H9 (cell line): ENCODE results near the gene CDH18. TPM values are rescaled to one million over a fixed set of nuclear protein-coding genes. Genes with fewer than 3 reads are reported as not detected.

ENCODE experiments used
- DNase-seq: peaks from one replicate; pipeline ENCODE4 v3.0.0-alpha.2; 2017
- H2AFZ ChIP-seq: one replicate; pipeline ENCODE4 v1.6.1; 2013; ENCODE audit warnings: mild to moderate bottlenecking, low read length, control low read depth, moderate library complexity
- H2AK5ac ChIP-seq: 2 replicates; pipeline ENCODE4 v1.6.1; 2013; ENCODE audit warnings: low read length, control low read depth, mixed read lengths; ENCODE audit not compliant: insufficient read length
- H2BK120ac ChIP-seq: one replicate; pipeline ENCODE4 v1.6.1; 2013; ENCODE audit warnings: low read depth, mild to moderate bottlenecking, low read length, control low read depth, inconsistent platforms; ENCODE audit not compliant: poor library complexity, severe bottlenecking
- H2BK12ac ChIP-seq: 2 replicates; pipeline ENCODE4 v1.6.1; 2013; ENCODE audit warnings: low read length, control low read depth, mixed read lengths, low read depth; ENCODE audit not compliant: insufficient read length
- H2BK15ac ChIP-seq: 2 replicates; pipeline ENCODE4 v1.6.1; 2013; ENCODE audit warnings: low read depth, low read length, control low read depth
- H2BK20ac ChIP-seq: one replicate; pipeline ENCODE4 v1.6.1; 2013; ENCODE audit warnings: low read depth, mild to moderate bottlenecking, low read length, control low read depth, inconsistent platforms; ENCODE audit not compliant: poor library complexity, severe bottlenecking
- H2BK5ac ChIP-seq: 2 replicates; pipeline ENCODE4 v1.6.1; 2013; ENCODE audit warnings: low read length, control low read depth, mixed read lengths; ENCODE audit not compliant: insufficient read length
- H3K14ac ChIP-seq: 2 replicates; pipeline ENCODE4 v1.6.1; 2013; ENCODE audit warnings: low read length, control low read depth; ENCODE audit not compliant: insufficient read depth
- H3K18ac ChIP-seq: 2 replicates; pipeline ENCODE4 v1.6.1; 2013; ENCODE audit warnings: low read depth, mild to moderate bottlenecking, mixed read lengths, low read length, control low read depth; ENCODE audit not compliant: insufficient read length
- H3K23ac ChIP-seq: 2 replicates; pipeline ENCODE4 v1.6.1; 2013; ENCODE audit warnings: low read length, control low read depth, mixed read lengths, low read depth; ENCODE audit not compliant: insufficient read length
- H3K23me2 ChIP-seq: 2 replicates; pipeline ENCODE4 v1.6.1; 2013; ENCODE audit warnings: low read depth, mild to moderate bottlenecking, mixed read lengths, low read length, control low read depth; ENCODE audit not compliant: insufficient read length, poor library complexity, severe bottlenecking
- H3K27ac ChIP-seq: 2 replicates; pipeline ENCODE4 v1.5.1; 2013; ENCODE audit warnings: low read length, control low read depth, mixed read lengths, low read depth; ENCODE audit not compliant: insufficient read length
- H3K27me3 ChIP-seq: 2 replicates; pipeline ENCODE4 v1.6.1; 2013; ENCODE audit warnings: low read length, control low read depth, inconsistent platforms; ENCODE audit not compliant: insufficient read depth
- H3K4ac ChIP-seq: 2 replicates; pipeline ENCODE4 v1.6.1; 2013; ENCODE audit warnings: low read depth, mild to moderate bottlenecking, control low read depth, inconsistent platforms, low read length, moderate library complexity
- H3K4me1 ChIP-seq: 2 replicates; pipeline ENCODE4 v1.6.1; 2013; ENCODE audit warnings: low read length, control low read depth, inconsistent platforms; ENCODE audit not compliant: insufficient read depth
- H3K4me2 ChIP-seq: 2 replicates; pipeline ENCODE4 v1.6.1; 2013; ENCODE audit warnings: low read length, control low read depth, mixed read lengths; ENCODE audit not compliant: insufficient read length, insufficient read depth
- H3K56ac ChIP-seq: 2 replicates; pipeline ENCODE4 v1.6.1; 2013; ENCODE audit warnings: low read depth, mild to moderate bottlenecking, mixed read lengths, low read length, control low read depth; ENCODE audit not compliant: insufficient read length
- H3K79me1 ChIP-seq: 2 replicates; pipeline ENCODE4 v1.6.1; 2013; ENCODE audit warnings: low read depth, mild to moderate bottlenecking, moderate library complexity, low read length, control low read depth, inconsistent platforms; ENCODE audit not compliant: insufficient read depth, poor library complexity, severe bottlenecking
- H3K79me2 ChIP-seq: 2 replicates; pipeline ENCODE4 v1.6.1; 2013; ENCODE audit warnings: low read length, control low read depth, inconsistent platforms; ENCODE audit not compliant: insufficient read depth
- H3K9ac ChIP-seq: 2 replicates; pipeline ENCODE4 v1.6.1; 2013; ENCODE audit warnings: low read length, control low read depth, mixed read lengths; ENCODE audit not compliant: insufficient read length; ENCODE audit errors: extremely low read depth
- H3K9me3 ChIP-seq: one replicate; pipeline ENCODE4 v1.6.1; 2013; ENCODE audit warnings: low read depth, low read length, inconsistent platforms; ENCODE audit not compliant: control insufficient read depth
- H3T11ph ChIP-seq: one replicate; pipeline ENCODE4 v1.6.1; 2013; ENCODE audit warnings: mild to moderate bottlenecking, low read length, control low read depth, inconsistent platforms
- H4K20me1 ChIP-seq: one replicate; pipeline ENCODE4 v1.6.1; 2013; ENCODE audit not compliant: control insufficient read depth, insufficient read length, insufficient read depth
- H4K5ac ChIP-seq: 2 replicates; pipeline ENCODE4 v1.6.1; 2013; ENCODE audit warnings: low read depth, mild to moderate bottlenecking, mixed read lengths, low read length, control low read depth; ENCODE audit not compliant: insufficient read length
- H4K8ac ChIP-seq: replicated peaks from 2 replicates; pipeline ENCODE4 v1.6.1; 2013; ENCODE audit warnings: low read length, control low read depth, mixed read lengths, low read depth; ENCODE audit not compliant: insufficient read length
- H4K91ac ChIP-seq: 2 replicates; pipeline ENCODE4 v1.6.1; 2013; ENCODE audit warnings: low read depth, mild to moderate bottlenecking, moderate library complexity, mixed read lengths, low read length, control low read depth; ENCODE audit not compliant: insufficient read length
- H3K27ac Mint-ChIP-seq, 3 experiments: 2 replicates in 2 of 3; 3 replicates in 1 of 3; pipeline ENCODE4 v1.8.0; 2020 to 2021; ENCODE audit warnings: mixed read lengths in 3 of 3, mild to moderate bottlenecking in 1 of 3, moderate library complexity in 1 of 3
- H3K27me3 Mint-ChIP-seq: 2 replicates; pipeline ENCODE4 v1.8.0; 2021; ENCODE audit warnings: low read depth, mild to moderate bottlenecking, moderate library complexity, mixed read lengths
- H3K36me3 Mint-ChIP-seq, 3 experiments: 2 replicates in 2 of 3; 3 replicates in 1 of 3; pipeline ENCODE4 v1.8.0; 2020 to 2021; ENCODE audit warnings: low read depth in 3 of 3, mixed read lengths in 3 of 3; ENCODE audit not compliant: insufficient read depth in 1 of 3
- H3K4me1 Mint-ChIP-seq, 2 experiments: 2 replicates each; pipeline ENCODE4 v1.8.0; 2020; ENCODE audit warnings: mixed read lengths in 2 of 2
- H3K4me3 Mint-ChIP-seq, 2 experiments: 2 replicates in 1 of 2; 3 replicates in 1 of 2; pipeline ENCODE4 v1.8.0; 2020 to 2021; ENCODE audit warnings: mild to moderate bottlenecking in 2 of 2, mixed read lengths in 2 of 2, moderate library complexity in 1 of 2
- H3K9me3 Mint-ChIP-seq, 2 experiments: 2 replicates in 1 of 2; 3 replicates in 1 of 2; pipeline ENCODE4 v1.8.0; 2020; ENCODE audit warnings: mild to moderate bottlenecking in 2 of 2, mixed read lengths in 2 of 2, moderate library complexity in 1 of 2
- CTCF ChIP-seq: fragments of 200-600 bp; sonication (generic); conservative IDR thresholded peaks from 3 replicates; pipeline ENCODE4 v1.8.0; 2021; ENCODE audit warnings: antibody characterized with exemption, mild to moderate bottlenecking
- WGBS: extraction: QIAGEN DNeasy Blood & Tissue Kit; methylation state at CpG from one replicate; pipeline ENCODE4 v1.1.7; 2013; ENCODE audit warnings: missing lambda C conversion rate, low lambda C conversion rate, mixed read lengths; ENCODE audit not compliant: insufficient read length; ENCODE audit errors: extremely low coverage; 5-methylcytosine and 5-hydroxymethylcytosine counted together
- total RNA-seq: library from RNA; stranded (reverse); gene quantifications from 2 replicates; pipeline ENCODE4 v1.2.1, GENCODE V29; 2021

The CDH18 gene
- total RNA-seq, 1 experiment from 2014 or later, result not detected

DNA sequence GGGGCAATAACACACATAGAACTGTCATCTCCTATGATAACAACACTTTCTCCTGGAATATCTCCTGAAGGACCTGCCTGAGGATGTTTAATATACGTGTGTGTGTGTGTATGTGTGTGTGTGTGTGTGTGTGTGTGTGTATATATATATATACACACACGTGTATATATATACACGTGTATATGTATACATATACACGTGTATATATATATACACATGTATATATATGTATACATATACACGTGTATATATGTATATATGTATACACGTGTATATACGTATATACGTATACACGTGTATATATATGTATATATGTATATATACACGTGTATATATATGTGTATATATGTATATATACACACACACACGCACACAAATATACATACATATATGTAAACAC lies 27.5 kb downstream of the CDH18 start:
- Histone ChIP-seq H3K79me1 (no peaks in the 10 kb centered on the region), H3K4me2 (no peak overlapping the region), H2BK5ac (no peak overlapping the region), H2BK20ac (no peak overlapping the region), H3K18ac (no peak overlapping the region), H3K4me1 (no peaks in the 10 kb centered on the region), H4K91ac (no peak overlapping the region), H2BK12ac (no peak overlapping the region), H3K56ac (no peak overlapping the region), H2BK120ac (no peak overlapping the region), H4K8ac (no peak overlapping the region), H3K9ac (no peak overlapping the region), H3K79me2 (no peaks in the 10 kb centered on the region), H3K23ac (no peak overlapping the region), H3T11ph (no peak overlapping the region), H3K27me3 (no peaks in the 10 kb centered on the region), H3K27ac (no peak overlapping the region), H3K9me3 (no peaks in the 10 kb centered on the region), H4K5ac (no peak overlapping the region), H3K14ac (no peak overlapping the region), H2AK5ac (no peak overlapping the region), H2AFZ (no peak overlapping the region), H3K23me2 (no peaks in the 10 kb centered on the region), H2BK15ac (no peak overlapping the region), H4K20me1 (no peaks in the 10 kb centered on the region), H3K4ac (no peak overlapping the region)
- WGBS, result no CpG with 5 or more reads among the region's 11 CpGs
- Mint-ChIP-seq H3K4me1 (no peaks in the 10 kb centered on the region), H3K36me3 (no peaks in the 10 kb centered on the region), H3K27ac (no peak overlapping the region), H3K27me3 (no peaks in the 10 kb centered on the region), H3K9me3 (no peaks in the 10 kb centered on the region), H3K4me3 (no peak overlapping the region)
- no peak for TF ChIP-seq CTCF
- no peak for DNase-seq
